HG03139 (cell line): Measurements from ENCODE around the gene BTG4.

Source experiments
- ATAC-seq: cut with Tn5 transposase; IDR thresholded peaks from one replicate; pipeline ENCODE4 v1.9.1; 2021; ENCODE audit not compliant: unreplicated experiment

BTG4 gene

GRCh38 chr11:111500481-111500880 is 11.7 kb downstream of the BTG4 start:
- no peak for ATAC-seq

- no peak for ATAC-seq
These were observed 12.7 kb downstream of the BTG4 start for GRCh38 chr11:111499483-111499882.

- ATAC-seq = no peak
These were observed 18.1 kb downstream of the BTG4 start for GRCh38 chr11:111494040-111494439.

- ATAC-seq = no peak
These were observed 21.7 kb downstream of the BTG4 start for GRCh38 chr11:111490496-111490895.

GRCh38 chr11:111483431-111483830 is 28.8 kb downstream of the BTG4 start:
- no peak for ATAC-seq

GRCh38 chr11:111479666-111480065 is 32.5 kb downstream of the BTG4 start:
- ATAC-seq = no peak

GRCh38 chr11:111477898-111478297 is 34.3 kb downstream of the BTG4 start:
- no peak for ATAC-seq

- no peak for ATAC-seq
These were observed 35.2 kb downstream of the BTG4 start for GRCh38 chr11:111476956-111477355.

- no peak for ATAC-seq
These were observed 35.8 kb downstream of the BTG4 start for GRCh38 chr11:111476366-111476765.

- no peak for ATAC-seq
These were observed 37.8 kb downstream of the BTG4 start for GRCh38 chr11:111474432-111474831.

- ATAC-seq = no peak
These were observed 40.0 kb downstream of the BTG4 start for GRCh38 chr11:111472228-111472627.

- no peak for ATAC-seq
These were observed 43.0 kb downstream of the BTG4 start for GRCh38 chr11:111469200-111469599.

- ATAC-seq = no peak
These were observed 45.6 kb downstream of the BTG4 start for GRCh38 chr11:111466615-111467014.

GRCh38 chr11:111465400-111465799 is 46.8 kb downstream of the BTG4 start:
- no peak for ATAC-seq

GRCh38 chr11:111463276-111463675 is 48.9 kb downstream of the BTG4 start:
- ATAC-seq = no peak

- no peak for ATAC-seq
These were observed 49.9 kb downstream of the BTG4 start for GRCh38 chr11:111462329-111462728.

- ATAC-seq = no peak
These were observed 50.5 kb downstream of the BTG4 start for GRCh38 chr11:111461460-111462235.

GRCh38 chr11:111460856-111461255 is 51.3 kb downstream of the BTG4 start:
- no peak for ATAC-seq

GRCh38 chr11:111460340-111460739 is 51.8 kb downstream of the BTG4 start:
- no peak for ATAC-seq

- no peak for ATAC-seq
These were observed 52.5 kb downstream of the BTG4 start for GRCh38 chr11:111459506-111460270.

- no peak for ATAC-seq
These were observed 54.3 kb downstream of the BTG4 start for GRCh38 chr11:111457731-111458368.
